Islet of Langerhans (tissue), 1 donor: ENCODE data around the gene COL23A1.
"Not testable (repeated sequence)": the region's sequence is repeated elsewhere in the genome, so short reads cannot be mapped to it uniquely, and the experiment has no call there.

Experiments used
- FAIRE-seq: peaks from one replicate; lab custom pipeline; 2011; peaks lifted over from hg19 to GRCh38; lab: Jason Lieb, UNC

COL23A1 gene

DNA sequence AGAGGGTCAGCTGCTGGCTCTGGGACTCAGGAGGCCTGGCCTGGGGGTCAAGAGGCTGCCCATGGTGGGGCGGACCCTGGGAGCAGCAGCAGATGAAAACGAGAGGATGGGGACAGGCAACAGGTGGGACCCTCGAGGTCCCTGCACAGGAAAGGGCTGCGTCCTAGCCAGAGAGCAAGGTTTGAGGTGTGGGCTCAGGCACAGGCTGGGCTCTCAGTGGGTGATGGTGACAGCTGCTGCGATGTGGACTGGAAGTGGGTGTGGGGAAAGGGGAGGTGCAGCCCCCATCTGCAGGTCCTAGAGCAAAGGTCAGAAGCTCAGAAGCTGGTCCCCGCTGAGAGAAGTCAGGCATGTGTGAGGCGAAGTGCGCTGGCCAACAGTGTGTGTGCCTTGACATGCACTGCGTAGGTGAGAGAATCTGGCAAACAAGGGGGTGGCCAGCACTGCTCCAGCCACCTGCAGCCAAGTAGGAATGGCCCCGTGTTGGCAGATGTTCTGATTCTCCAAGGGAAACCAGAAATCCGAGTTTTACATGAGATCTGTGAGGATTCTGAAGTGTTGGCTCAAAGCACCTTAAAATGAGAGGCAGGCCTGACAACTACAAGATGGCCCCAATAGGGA is 85.7 kb downstream of the COL23A1 start:
- FAIRE-seq, result no peak

GRCh38 chr5:178502401-178503100 is 87.6 kb downstream of the COL23A1 start:
- FAIRE-seq, result no peak

DNA sequence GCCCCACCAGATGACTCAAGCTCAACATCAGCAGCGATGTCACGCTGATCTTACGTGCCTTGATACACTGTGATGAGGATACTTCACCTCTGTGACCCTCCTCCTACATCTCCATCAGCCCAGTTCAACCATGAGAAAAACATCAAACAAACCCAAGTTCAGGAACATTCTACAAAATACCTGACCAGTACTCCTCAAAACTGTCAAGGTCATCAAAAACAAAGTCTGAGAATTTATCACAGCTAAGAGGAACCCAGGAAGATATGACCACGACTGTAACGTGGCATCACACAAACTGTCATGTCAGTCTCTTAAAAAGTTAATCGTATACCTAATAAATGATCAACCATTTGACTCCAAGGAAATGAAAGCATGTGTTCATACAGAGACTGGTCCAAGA is 90.8 kb downstream of the COL23A1 start:
- FAIRE-seq, result no peak

DNA sequence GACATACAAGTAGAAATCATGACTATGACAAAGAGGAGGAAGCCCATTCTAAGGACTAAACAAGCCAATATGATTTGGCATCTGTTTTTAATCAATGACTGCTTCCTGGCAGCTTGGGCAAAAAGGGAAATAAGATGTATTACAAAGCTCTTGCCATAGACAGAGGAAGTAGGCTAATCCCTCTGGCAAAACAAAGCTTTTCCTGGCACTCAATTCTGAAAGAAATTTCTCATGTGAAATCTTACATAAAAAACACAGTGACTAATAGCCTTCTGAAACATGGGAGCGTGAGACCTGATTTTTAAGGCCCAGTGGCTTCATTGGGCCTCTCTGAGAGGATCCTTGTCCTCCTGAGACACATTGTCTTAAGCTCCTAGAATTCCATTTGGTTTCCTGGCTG is 93.6 kb downstream of the COL23A1 start:
- no peak for FAIRE-seq

- FAIRE-seq, result no peak
Measured at GRCh38 chr5:178496214-178496613, 94.0 kb downstream of the COL23A1 start.

DNA sequence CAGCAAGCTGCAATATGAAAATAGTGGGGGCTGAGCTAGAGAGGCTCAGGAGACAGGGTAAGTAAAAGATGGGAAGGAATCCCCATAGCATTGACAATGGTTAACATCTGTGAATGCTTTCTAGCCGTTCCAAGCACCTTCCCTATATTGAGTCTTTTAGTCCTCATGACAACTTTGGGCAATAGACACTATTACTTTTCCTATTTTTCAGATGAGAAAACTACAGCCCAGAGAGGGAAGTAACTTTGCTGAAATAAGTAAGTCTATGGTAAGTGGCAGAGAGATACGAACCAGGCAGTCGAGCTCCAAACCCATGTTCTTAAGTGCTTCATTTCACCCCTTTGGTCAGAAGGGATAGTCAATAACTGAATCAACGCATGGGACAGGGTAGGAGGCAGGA is 94.5 kb downstream of the COL23A1 start:
- no peak for FAIRE-seq

DNA sequence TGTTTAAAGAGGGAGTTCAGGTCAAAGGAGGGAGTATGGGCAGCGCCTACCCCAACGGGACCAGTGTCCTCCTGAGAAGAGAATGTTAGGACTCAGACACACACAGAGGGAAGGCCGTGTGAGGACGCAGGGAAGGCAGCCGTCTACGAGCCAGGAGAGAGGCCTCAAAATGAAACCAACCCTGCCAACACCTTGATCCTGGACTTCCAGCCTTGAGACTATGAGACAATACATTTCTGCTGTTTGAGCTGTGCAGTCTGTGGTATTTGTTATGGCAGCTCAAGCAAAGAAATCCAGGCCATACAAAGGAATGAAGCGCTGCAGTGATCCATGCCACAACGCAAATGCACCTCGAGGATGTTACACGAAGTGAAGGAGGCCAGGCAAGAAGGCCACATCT is 97.9 kb downstream of the COL23A1 start:
- FAIRE-seq, result no peak

- no peak for FAIRE-seq
Measured at GRCh38 chr5:178490935-178491652, 99.1 kb downstream of the COL23A1 start.

- no peak for FAIRE-seq
Measured at GRCh38 chr5:178489271-178489976, 100.8 kb downstream of the COL23A1 start.

DNA sequence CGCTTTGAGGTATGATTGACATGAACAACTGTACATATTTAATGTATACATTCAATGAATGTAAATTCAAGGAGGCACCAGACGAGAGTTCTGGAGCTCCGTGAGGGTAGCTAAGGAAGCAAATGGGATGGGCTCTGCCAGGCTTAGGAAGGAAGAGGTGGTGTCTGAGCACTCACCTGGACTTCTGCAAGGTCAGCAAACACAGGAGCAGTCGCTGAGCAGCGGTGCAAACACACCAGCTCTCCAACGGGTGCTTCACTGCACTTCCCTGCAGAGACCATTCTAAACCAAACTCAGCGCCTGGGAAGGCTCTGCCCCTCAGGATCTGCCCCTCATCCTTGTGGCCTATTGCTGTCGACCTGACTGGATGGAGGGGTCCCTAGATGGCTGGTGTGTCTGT is 101.5 kb downstream of the COL23A1 start:
- FAIRE-seq, result no peak

DNA sequence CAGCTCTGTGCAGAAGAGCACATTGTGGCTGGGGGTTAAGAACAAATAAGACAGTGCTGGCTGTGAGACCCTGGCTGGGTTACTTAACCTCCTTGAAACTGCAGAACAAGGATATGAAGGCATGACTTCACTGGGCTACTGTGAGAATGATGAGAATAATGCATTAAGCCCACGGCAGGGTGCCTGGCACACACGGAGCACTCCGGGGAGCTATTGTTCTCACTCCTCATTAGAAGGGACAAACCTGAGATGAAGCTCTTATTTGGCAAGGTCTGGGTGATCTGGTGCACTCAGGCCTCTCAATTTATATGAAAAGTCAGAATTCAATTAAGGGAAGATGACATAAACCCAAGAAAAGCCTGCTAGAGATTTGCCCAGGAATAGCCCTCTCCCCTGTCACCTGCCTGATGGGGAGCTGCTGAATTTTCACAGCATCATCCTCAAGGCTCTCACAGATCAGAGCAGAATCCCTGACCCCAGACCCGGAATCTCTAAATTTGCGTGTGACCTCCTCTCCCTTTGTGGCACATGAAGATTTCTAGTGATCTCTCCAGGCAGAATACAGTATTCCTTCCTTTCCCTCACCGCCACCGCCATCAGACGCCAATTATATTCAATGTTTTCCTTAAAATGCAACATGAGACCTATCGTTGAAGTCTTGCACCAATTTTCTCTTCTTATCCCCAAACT is 102.1 kb downstream of the COL23A1 start:
- FAIRE-seq, result no peak

DNA sequence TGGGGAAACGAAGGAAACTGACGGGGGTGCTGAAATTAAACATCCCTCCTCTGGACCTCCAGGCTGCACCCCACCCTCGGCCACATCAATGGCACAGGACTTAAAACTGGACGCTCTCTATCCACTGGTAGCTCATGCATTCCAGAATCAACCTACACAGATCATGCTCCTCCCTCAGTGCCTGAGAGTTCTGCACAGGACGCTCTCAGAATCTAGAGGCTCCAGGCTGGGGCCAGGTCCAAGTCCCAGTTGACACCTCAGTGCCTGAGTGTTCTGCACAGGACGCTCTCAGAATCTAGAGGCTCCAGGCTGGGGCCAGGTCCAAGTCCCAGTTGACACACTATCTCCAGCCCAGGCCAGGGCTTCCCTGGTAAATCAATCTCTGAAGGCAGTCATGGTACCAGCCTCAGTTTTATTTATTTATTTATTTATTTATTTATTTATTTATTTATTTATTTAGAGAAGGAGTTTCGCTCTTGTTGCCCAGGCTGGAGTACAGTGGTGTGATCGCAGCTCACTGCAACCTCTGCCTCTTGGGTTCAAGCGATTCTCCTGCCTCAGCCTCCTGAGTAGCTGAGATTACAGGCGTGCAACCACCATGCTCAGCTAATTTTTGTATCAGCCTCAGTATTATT is 103.2 kb downstream of the COL23A1 start:
- not testable (repeated sequence) for FAIRE-seq

DNA sequence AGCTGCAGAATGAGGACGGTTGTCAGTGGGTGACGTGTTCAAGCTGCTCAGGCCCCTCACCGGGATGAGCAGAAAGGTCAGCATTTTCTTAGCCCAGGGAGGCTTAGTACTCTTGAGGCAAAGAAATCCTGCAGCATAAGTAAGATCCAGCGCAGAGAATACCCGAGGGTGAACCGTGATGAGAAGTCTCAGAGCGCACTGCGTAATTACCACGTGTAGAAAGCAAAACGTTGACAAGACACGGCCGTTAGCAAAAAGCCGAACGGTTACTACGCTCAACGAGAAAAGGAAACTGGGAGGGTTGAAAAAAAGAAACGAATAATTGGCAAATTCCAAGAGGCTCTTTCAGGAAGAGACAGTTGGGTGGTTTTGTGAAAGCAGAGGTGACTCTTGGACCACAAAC is 104.0 kb downstream of the COL23A1 start:
- FAIRE-seq, result no peak

GRCh38 chr5:178483620-178484019 is 106.6 kb downstream of the COL23A1 start:
- FAIRE-seq, result no peak

GRCh38 chr5:178479261-178479660 is 110.9 kb downstream of the COL23A1 start:
- FAIRE-seq, result no peak

- FAIRE-seq, result no peak
Measured at GRCh38 chr5:178478370-178478769, 111.8 kb downstream of the COL23A1 start.

DNA sequence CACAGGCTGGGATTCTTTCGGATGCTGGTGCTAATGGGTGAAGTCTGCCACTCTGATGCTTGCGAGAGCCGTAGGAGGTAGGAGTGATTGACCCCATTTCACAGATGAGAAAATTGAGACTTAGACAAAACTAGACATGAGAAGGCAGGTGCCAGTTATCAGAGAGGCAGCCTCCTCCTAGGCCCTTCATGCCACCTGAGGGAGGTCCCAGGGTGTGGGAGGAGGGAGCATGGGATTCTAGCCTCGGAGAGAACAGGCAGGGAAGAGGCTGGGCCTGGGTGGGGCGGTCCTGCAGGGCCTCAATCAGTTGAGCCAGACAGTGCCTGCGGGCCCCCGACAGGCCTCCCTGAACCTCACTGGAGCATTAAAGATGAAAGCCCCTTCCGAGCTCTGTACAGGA is 112.4 kb downstream of the COL23A1 start:
- no peak for FAIRE-seq

- FAIRE-seq, result no peak
Measured at GRCh38 chr5:178476972-178477754, 113.0 kb downstream of the COL23A1 start.

GRCh38 chr5:178476531-178476930 is 113.7 kb downstream of the COL23A1 start:
- FAIRE-seq, result no peak

DNA sequence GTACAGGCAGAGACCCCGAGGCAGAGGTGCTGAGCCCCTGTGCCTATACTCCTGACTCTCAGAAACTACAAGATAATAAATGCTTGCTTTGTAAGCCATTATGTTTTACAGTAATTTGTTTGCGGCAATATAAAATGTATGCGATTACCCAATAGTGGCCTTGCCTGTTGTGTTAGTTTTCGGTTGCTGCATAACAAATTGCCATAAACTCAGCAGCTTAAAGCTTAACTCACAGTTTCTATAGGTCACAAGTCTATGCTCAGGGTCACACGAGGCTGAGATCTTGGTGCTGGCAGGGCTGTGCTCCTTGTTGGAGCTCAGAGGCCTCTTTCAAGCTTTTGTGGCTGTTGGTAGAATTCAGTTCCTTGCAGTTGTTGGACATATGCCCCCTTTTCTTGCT is 114.8 kb downstream of the COL23A1 start:
- no peak for FAIRE-seq

- FAIRE-seq, result no peak
Measured at GRCh38 chr5:178474562-178475184, 115.5 kb downstream of the COL23A1 start.
